ENCODE results near the gene TMEM151B. TPM values are rescaled to one million over a fixed set of nuclear protein-coding genes. Genes with fewer than 3 reads are reported as not detected.

TMEM151B gene
- total RNA-seq, 1 experiment from 2014 or later: not detected

DNA sequence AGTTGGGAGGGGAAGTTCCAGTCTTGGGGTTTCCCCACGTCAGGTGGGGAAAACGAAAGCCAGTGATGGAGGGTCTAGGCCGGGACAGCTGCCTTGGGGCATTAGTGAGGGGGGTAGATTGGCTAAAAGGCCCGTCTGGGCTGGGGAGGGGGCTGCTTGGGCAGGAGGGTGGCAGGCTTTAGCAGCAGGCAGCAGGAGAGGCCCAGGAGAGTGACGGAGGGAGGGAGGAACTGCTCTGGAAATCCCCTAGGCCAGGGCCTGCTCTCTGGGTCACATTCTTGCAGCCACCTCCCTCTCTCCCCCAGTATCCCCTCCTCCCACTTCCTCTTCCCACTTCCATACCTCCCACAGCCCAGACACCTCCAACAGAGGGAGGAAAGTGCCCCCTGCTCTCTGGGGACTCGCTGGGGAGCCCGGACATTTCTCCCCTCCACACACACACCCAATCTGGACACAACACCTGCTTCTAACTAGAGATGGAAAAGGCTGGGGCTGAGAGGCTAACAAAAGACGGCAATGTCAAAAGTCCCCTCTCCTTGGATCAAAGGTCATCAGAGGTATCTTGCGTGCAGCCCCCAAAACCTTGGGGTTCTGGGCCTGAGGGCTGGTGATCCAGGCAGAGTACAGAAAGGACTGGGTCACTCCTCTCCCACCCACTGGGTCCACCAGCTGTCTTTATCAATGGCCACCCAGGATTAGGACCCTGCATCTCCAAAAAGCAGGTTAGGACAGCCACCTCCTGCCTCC lies 6.7 kb upstream of the TMEM151B start:
- intact Hi-C loops (cut with micrococcal nuclease): no loop called here
- Histone ChIP-seq H3K36me3 (ENCODE audit: control insufficient read depth in 1 of 2, insufficient read depth in 2 of 2, low read length in 2 of 2) (peaks cover 4 to 10% of the 10 kb centered on the region in 2 experiments; a peak in 2 of 4 replicates), H4K20me1 (ENCODE audit: insufficient read depth) (no peaks in the 10 kb centered on the region), H3K4me1 (ENCODE audit: control insufficient read depth in 1 of 2, insufficient read depth in 2 of 2, low read length in 2 of 2) (peaks cover 7 to 26% of the 10 kb centered on the region in 2 experiments), H3K9ac (ENCODE audit: low read length) (no peak overlapping the region; the same call in 1 of the 2 replicates), H3K4me2 (ENCODE audit: low read length) (peak overlapping the region; percentile 99), H2AFZ (ENCODE audit: low read depth, low read length, poor library complexity, severe bottlenecking) (no peak overlapping the region), H3K27ac (ENCODE audit: low read depth, low read length) (no peak overlapping the region), H3K79me2 (ENCODE audit: insufficient read depth, low read length) (peaks cover 25% of the 10 kb centered on the region; the same call in 1 of the 2 replicates), H3K27me3 (ENCODE audit: insufficient read depth, low read length) (no peaks in the 10 kb centered on the region), H3K4me3 (replicated peaks in 1 of 2; ENCODE audit: low read depth in 1 of 2, low read length in 2 of 2) (peak overlapping the region; percentile 88 to 92; a peak in 1 of 4 replicates), H3K9me3 (ENCODE audit: control insufficient read depth in 1 of 2, insufficient read depth in 1 of 2, low read depth in 1 of 2, low read length in 2 of 2) (no peaks in the 10 kb centered on the region), H3K9me2 (ENCODE audit: insufficient read depth) (no peaks in the 10 kb centered on the region)
- DNase-seq (ENCODE audit: low read depth, low spot score) (no peak), ATAC-seq (no peak)
- ChIA-PET POLR2A (interaction anchor here (1.6 kb wide), 1 partner anchor 9 kb away, joined by 3 read pairs; no protein-coding TSS in a partner anchor), RAD21 (ENCODE audit: low non-redundant PET in 1 of 2, low total read pairs in 2 of 2, uncharacterized antibody in 2 of 2, unreplicated experiment in 2 of 2) (no interaction called here), CTCF (interaction anchor here (1.3 to 1.5 kb wide), 2 partner anchors 91 to 167 kb away, joined by 3 to 5 read pairs; no protein-coding TSS in a partner anchor)
- BruUV-seq (replicated peaks): no TSS peak
- TF ChIP-seq, protein P1, sequence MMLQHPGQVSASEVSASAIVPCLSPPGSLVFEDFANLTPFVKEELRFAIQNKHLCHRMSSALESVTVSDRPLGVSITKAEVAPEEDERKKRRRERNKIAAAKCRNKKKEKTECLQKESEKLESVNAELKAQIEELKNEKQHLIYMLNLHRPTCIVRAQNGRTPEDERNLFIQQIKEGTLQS (IDR thresholded peaks at IDR 0.05): no peak
- TF ChIP-seq JUND (IDR thresholded peaks at IDR 0.05): no peak
- TF ChIP-seq, protein P2, sequence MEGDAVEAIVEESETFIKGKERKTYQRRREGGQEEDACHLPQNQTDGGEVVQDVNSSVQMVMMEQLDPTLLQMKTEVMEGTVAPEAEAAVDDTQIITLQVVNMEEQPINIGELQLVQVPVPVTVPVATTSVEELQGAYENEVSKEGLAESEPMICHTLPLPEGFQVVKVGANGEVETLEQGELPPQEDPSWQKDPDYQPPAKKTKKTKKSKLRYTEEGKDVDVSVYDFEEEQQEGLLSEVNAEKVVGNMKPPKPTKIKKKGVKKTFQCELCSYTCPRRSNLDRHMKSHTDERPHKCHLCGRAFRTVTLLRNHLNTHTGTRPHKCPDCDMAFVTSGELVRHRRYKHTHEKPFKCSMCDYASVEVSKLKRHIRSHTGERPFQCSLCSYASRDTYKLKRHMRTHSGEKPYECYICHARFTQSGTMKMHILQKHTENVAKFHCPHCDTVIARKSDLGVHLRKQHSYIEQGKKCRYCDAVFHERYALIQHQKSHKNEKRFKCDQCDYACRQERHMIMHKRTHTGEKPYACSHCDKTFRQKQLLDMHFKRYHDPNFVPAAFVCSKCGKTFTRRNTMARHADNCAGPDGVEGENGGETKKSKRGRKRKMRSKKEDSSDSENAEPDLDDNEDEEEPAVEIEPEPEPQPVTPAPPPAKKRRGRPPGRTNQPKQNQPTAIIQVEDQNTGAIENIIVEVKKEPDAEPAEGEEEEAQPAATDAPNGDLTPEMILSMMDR (IDR thresholded peaks at IDR 0.05 in 2 of 3, conservative IDR thresholded peaks at IDR 0.05 in 1 of 3; ENCODE audit: borderline replicate concordance in 1 of 3, insufficient read depth in 1 of 3, low read depth in 2 of 3, low read length in 2 of 3): no peak
- TF ChIP-seq ZFX (IDR thresholded peaks at IDR 0.05): no peak
- no peak for TF ChIP-seq SRF (IDR thresholded peaks at IDR 0.05; ENCODE audit: low read depth)
- no peak for TF ChIP-seq SIN3A (IDR thresholded peaks at IDR 0.05; ENCODE audit: low read depth)
- TF ChIP-seq, protein P3, sequence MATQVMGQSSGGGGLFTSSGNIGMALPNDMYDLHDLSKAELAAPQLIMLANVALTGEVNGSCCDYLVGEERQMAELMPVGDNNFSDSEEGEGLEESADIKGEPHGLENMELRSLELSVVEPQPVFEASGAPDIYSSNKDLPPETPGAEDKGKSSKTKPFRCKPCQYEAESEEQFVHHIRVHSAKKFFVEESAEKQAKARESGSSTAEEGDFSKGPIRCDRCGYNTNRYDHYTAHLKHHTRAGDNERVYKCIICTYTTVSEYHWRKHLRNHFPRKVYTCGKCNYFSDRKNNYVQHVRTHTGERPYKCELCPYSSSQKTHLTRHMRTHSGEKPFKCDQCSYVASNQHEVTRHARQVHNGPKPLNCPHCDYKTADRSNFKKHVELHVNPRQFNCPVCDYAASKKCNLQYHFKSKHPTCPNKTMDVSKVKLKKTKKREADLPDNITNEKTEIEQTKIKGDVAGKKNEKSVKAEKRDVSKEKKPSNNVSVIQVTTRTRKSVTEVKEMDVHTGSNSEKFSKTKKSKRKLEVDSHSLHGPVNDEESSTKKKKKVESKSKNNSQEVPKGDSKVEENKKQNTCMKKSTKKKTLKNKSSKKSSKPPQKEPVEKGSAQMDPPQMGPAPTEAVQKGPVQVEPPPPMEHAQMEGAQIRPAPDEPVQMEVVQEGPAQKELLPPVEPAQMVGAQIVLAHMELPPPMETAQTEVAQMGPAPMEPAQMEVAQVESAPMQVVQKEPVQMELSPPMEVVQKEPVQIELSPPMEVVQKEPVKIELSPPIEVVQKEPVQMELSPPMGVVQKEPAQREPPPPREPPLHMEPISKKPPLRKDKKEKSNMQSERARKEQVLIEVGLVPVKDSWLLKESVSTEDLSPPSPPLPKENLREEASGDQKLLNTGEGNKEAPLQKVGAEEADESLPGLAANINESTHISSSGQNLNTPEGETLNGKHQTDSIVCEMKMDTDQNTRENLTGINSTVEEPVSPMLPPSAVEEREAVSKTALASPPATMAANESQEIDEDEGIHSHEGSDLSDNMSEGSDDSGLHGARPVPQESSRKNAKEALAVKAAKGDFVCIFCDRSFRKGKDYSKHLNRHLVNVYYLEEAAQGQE (IDR thresholded peaks at IDR 0.05; ENCODE audit: low read depth): no peak
- no peak for TF ChIP-seq POLR2A (IDR thresholded peaks at IDR 0.05; ENCODE audit: borderline replicate concordance, extremely low read depth, insufficient read depth, insufficient read length)
- no peak for TF ChIP-seq FOSL1 (IDR thresholded peaks at IDR 0.05; ENCODE audit: low read depth)
- TF ChIP-seq, protein P4, sequence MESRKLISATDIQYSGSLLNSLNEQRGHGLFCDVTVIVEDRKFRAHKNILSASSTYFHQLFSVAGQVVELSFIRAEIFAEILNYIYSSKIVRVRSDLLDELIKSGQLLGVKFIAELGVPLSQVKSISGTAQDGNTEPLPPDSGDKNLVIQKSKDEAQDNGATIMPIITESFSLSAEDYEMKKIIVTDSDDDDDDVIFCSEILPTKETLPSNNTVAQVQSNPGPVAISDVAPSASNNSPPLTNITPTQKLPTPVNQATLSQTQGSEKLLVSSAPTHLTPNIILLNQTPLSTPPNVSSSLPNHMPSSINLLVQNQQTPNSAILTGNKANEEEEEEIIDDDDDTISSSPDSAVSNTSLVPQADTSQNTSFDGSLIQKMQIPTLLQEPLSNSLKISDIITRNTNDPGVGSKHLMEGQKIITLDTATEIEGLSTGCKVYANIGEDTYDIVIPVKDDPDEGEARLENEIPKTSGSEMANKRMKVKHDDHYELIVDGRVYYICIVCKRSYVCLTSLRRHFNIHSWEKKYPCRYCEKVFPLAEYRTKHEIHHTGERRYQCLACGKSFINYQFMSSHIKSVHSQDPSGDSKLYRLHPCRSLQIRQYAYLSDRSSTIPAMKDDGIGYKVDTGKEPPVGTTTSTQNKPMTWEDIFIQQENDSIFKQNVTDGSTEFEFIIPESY (IDR thresholded peaks at IDR 0.05; ENCODE audit: extremely low read depth, insufficient replicate concordance, low read length): no peak
- TF ChIP-seq EGR1 (IDR thresholded peaks at IDR 0.05; ENCODE audit: low read depth): no peak
- TF ChIP-seq ELF1 (IDR thresholded peaks at IDR 0.05; ENCODE audit: borderline replicate concordance, low read depth): no peak
- TF ChIP-seq EZH2phosphoT487 (IDR thresholded peaks at IDR 0.05; ENCODE audit: borderline replicate concordance): no peak
- TF ChIP-seq CBX3 (IDR thresholded peaks at IDR 0.05; ENCODE audit: low read depth): no peak
- TF ChIP-seq YY1 (IDR thresholded peaks at IDR 0.05; ENCODE audit: extremely low read depth, insufficient replicate concordance, low read depth, low read length): no peak
- no peak for TF ChIP-seq CEBPB (IDR thresholded peaks at IDR 0.05; ENCODE audit: low read depth)
- no peak for TF ChIP-seq EZH2 (IDR thresholded peaks at IDR 0.05)
- no peak for TF ChIP-seq ZNF274 (IDR thresholded peaks at IDR 0.05; ENCODE audit: low read depth, low read length)
- no peak for TF ChIP-seq SP1 (IDR thresholded peaks at IDR 0.05; ENCODE audit: low read depth)
- no peak for TF ChIP-seq POLR2AphosphoS5 (IDR thresholded peaks at IDR 0.05; ENCODE audit: low read depth, low read length)

Data from HCT116 (cell line).